CD14-positive monocyte (primary cell): ENCODE results near the gene MAGEF1. TPM values are rescaled to one million over a fixed set of nuclear protein-coding genes. Genes with fewer than 3 reads are reported as not detected.

Experiments
- DNase-seq, 3 donors: peaks; one replicate each; pipeline ENCODE4 v3.0.0-alpha.2; 2011 to 2022
- H2AFZ ChIP-seq: 2 replicates; pipeline ENCODE4 v1.6.0; 2012; ENCODE audit warnings: mild to moderate bottlenecking, low read depth, low read length, inconsistent platforms; ENCODE audit not compliant: insufficient read depth, poor library complexity, severe bottlenecking
- H3K27ac ChIP-seq, 2 donors: 1 replicate in 1 of 2; 2 replicates in 1 of 2; pipeline ENCODE4 v1.5.1; 2012 to 2013; ENCODE audit warnings: low read length in 2 of 2, control low read depth in 1 of 2, inconsistent platforms in 1 of 2, low read depth in 1 of 2, mild to moderate bottlenecking in 1 of 2
- H3K27me3 ChIP-seq, 2 donors: one replicate each; pipeline versions ENCODE4 v1.6.0 to v1.6.1; 2011 to 2013; ENCODE audit warnings: low read length in 2 of 2; ENCODE audit not compliant: control insufficient read depth in 2 of 2, insufficient read depth in 2 of 2
- H3K36me3 ChIP-seq, 2 donors: replicated peaks in 1 of 2; 1 replicate in 1 of 2; 2 replicates in 1 of 2; pipeline versions ENCODE4 v1.5.1 to v1.6.1; 2012 to 2013; ENCODE audit warnings: low read length in 2 of 2, control low read depth in 1 of 2, inconsistent platforms in 1 of 2, mild to moderate bottlenecking in 1 of 2; ENCODE audit not compliant: insufficient read depth in 2 of 2, control insufficient read depth in 1 of 2
- H3K4me1 ChIP-seq, 2 donors: 1 replicate in 1 of 2; 2 replicates in 1 of 2; pipeline versions ENCODE4 v1.5.1 to v1.6.1; 2012 to 2013; ENCODE audit warnings: low read length in 2 of 2, control low read depth in 1 of 2, inconsistent platforms in 1 of 2, mild to moderate bottlenecking in 1 of 2, moderate library complexity in 1 of 2; ENCODE audit not compliant: insufficient read depth in 2 of 2, control insufficient read depth in 1 of 2
- H3K4me2 ChIP-seq: replicated peaks from 2 replicates; pipeline ENCODE3; 2012; ENCODE audit warnings: low read length, moderate library complexity, mild to moderate bottlenecking; ENCODE audit not compliant: poor library complexity, severe bottlenecking; ENCODE audit errors: extremely low read depth
- H3K4me3 ChIP-seq, 3 experiments: fragments of 200-600 bp in 1 of 3; sonication (generic) in 1 of 3; replicated peaks in 1 of 3; 1 replicate in 2 of 3; 2 replicates in 1 of 3; pipeline ENCODE4 v1.5.1; 2011 to 2013; ENCODE audit warnings: low read length in 3 of 3, mild to moderate bottlenecking in 3 of 3, control low read depth in 2 of 3, low read depth in 2 of 3, inconsistent platforms in 1 of 3, moderate library complexity in 1 of 3
- H3K79me2 ChIP-seq: 2 replicates; pipeline ENCODE4 v1.6.0; 2012; ENCODE audit warnings: mild to moderate bottlenecking, control low read depth, inconsistent platforms, low read length, moderate library complexity; ENCODE audit not compliant: insufficient read depth
- H3K9ac ChIP-seq: 2 replicates; pipeline ENCODE4 v1.6.0; 2017; ENCODE audit warnings: low read length, mild to moderate bottlenecking; ENCODE audit not compliant: insufficient read depth, poor library complexity, severe bottlenecking
- H3K9me3 ChIP-seq, 2 donors: replicated peaks in 1 of 2; 1 replicate in 1 of 2; 2 replicates in 1 of 2; pipeline versions ENCODE4 v1.5.1 to v1.6.1; 2012 to 2013; ENCODE audit warnings: low read length in 2 of 2, control low read depth in 1 of 2; ENCODE audit not compliant: control insufficient read depth in 1 of 2, insufficient read depth in 1 of 2
- H4K20me1 ChIP-seq: 2 replicates; pipeline ENCODE4 v1.6.0; 2012; ENCODE audit warnings: mild to moderate bottlenecking, low read length, control low read depth, moderate library complexity; ENCODE audit not compliant: insufficient read depth
- H3K27ac Mint-ChIP-seq, 7 donors: one replicate each; pipeline ENCODE4 v1.8.0; 2020; ENCODE audit warnings: mild to moderate bottlenecking in 7 of 7, mixed read lengths in 7 of 7, moderate library complexity in 6 of 7, inconsistent platforms in 2 of 7
- H3K27me3 Mint-ChIP-seq, 3 donors: one replicate each; pipeline ENCODE4 v1.8.0; 2021 to 2022; ENCODE audit warnings: low read depth in 3 of 3, mild to moderate bottlenecking in 3 of 3, mixed read lengths in 3 of 3, moderate library complexity in 3 of 3, inconsistent platforms in 1 of 3
- H3K36me3 Mint-ChIP-seq, 2 donors: one replicate each; pipeline ENCODE4 v1.8.0; 2020; ENCODE audit warnings: mixed read lengths in 2 of 2, inconsistent platforms in 1 of 2, mild to moderate bottlenecking in 1 of 2
- H3K4me1 Mint-ChIP-seq: one replicate; pipeline ENCODE4 v1.8.0; 2020; ENCODE audit warnings: mild to moderate bottlenecking, mixed read lengths
- H3K4me3 Mint-ChIP-seq, 2 donors: one replicate each; pipeline ENCODE4 v1.8.0; 2020; ENCODE audit warnings: mild to moderate bottlenecking in 2 of 2, mixed read lengths in 2 of 2, moderate library complexity in 1 of 2
- H3K9me3 Mint-ChIP-seq, 7 donors: one replicate each; pipeline ENCODE4 v1.8.0; 2020 to 2022; ENCODE audit warnings: mixed read lengths in 7 of 7, mild to moderate bottlenecking in 6 of 7, moderate library complexity in 6 of 7, inconsistent platforms in 2 of 7
- WGBS: methylation state at CpG from one replicate; pipeline ENCODE4 v1.1.5; 2013; ENCODE audit warnings: missing lambda C conversion rate; ENCODE audit not compliant: insufficient coverage; 5-methylcytosine and 5-hydroxymethylcytosine counted together
- intact Hi-C, 2 donors: fragments of 100-400 bp; cut with micrococcal nuclease; formaldehyde crosslinking; loops; one replicate each; pipeline versions ENCODE4 v1.15.0 to v1.15.1; 2023
- polyA plus RNA-seq, 3 donors: library from polyadenylated mRNA; depleted of rRNA in 1 of 3; unstranded in 2 of 3; stranded (reverse) in 1 of 3; fragments of 300-500 nt in 2 of 3; fragments of >200 nt in 1 of 3; fragmentation: Illumina TruSeq in 2 of 3; gene quantifications; 1 replicate in 2 of 3; 2 replicates in 1 of 3; pipeline ENCODE4 v1.2.3, GENCODE V29; 2012 to 2021
- TF ChIP-seq, protein P1 (sequence below): fragments of 200-600 bp; IDR thresholded peaks from one replicate; pipeline ENCODE4 v1.8.0; 2022; ENCODE audit warnings: antibody characterized with exemption, mild to moderate bottlenecking

Gene MAGEF1
- polyA plus RNA-seq, 3 donors = 1.7 to 14.8 (median 12.2) TPM

DNA sequence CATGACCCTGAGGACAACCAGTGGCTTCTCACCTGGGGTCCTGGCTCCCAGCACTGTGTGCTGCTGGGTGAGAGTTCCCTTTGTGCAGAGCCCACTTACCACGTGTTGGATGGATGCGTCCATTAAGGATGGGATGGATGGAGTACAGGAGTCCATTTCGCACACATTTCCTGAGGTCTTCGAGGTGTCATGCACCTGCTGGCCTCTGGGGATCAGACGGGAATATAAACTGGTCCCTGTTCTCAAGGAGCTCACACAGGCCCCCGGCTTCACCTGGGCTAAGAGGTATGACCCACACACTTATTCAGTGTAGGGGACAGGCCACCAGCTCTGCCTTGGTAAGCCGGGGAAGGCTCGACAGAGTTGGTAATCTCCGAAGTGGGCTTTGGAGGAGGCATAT lies 39.5 kb downstream of the MAGEF1 start:
- H3K9me3 ChIP-seq = no peaks in the 10 kb centered on the region
- no peaks in the 10 kb centered on the region for H3K27me3 ChIP-seq
- H3K9me3 Mint-ChIP-seq = no peaks in the 10 kb centered on the region
- H3K36me3 Mint-ChIP-seq = no peaks in the 10 kb centered on the region
- H3K27me3 Mint-ChIP-seq = peaks cover 4 to 11% (median 7%) of the 10 kb centered on the region in 3 donors
- TF ChIP-seq, protein P1, sequence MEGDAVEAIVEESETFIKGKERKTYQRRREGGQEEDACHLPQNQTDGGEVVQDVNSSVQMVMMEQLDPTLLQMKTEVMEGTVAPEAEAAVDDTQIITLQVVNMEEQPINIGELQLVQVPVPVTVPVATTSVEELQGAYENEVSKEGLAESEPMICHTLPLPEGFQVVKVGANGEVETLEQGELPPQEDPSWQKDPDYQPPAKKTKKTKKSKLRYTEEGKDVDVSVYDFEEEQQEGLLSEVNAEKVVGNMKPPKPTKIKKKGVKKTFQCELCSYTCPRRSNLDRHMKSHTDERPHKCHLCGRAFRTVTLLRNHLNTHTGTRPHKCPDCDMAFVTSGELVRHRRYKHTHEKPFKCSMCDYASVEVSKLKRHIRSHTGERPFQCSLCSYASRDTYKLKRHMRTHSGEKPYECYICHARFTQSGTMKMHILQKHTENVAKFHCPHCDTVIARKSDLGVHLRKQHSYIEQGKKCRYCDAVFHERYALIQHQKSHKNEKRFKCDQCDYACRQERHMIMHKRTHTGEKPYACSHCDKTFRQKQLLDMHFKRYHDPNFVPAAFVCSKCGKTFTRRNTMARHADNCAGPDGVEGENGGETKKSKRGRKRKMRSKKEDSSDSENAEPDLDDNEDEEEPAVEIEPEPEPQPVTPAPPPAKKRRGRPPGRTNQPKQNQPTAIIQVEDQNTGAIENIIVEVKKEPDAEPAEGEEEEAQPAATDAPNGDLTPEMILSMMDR = no peak
- H3K4me2 ChIP-seq = no peak overlapping the region
- intact Hi-C loops = no loop called here
- H3K4me1 Mint-ChIP-seq = peaks cover 28% of the 10 kb centered on the region
- H3K9ac ChIP-seq = no peak overlapping the region
- H3K27ac Mint-ChIP-seq = no peak overlapping the region
- no peak for DNase-seq
- H3K4me3 Mint-ChIP-seq = no peak overlapping the region
- H3K79me2 ChIP-seq = no peaks in the 10 kb centered on the region
- H2AFZ ChIP-seq = no peak overlapping the region
- H3K4me3 ChIP-seq = no peak overlapping the region
- WGBS = 100% methylated on average over 6 of the region's 9 CpGs
- H4K20me1 ChIP-seq = no peaks in the 10 kb centered on the region
- no peak overlapping the region for H3K27ac ChIP-seq
- peaks cover 28 to 29% of the 10 kb centered on the region in 2 donors for H3K4me1 ChIP-seq
- H3K36me3 ChIP-seq = no peaks in the 10 kb centered on the region

DNA sequence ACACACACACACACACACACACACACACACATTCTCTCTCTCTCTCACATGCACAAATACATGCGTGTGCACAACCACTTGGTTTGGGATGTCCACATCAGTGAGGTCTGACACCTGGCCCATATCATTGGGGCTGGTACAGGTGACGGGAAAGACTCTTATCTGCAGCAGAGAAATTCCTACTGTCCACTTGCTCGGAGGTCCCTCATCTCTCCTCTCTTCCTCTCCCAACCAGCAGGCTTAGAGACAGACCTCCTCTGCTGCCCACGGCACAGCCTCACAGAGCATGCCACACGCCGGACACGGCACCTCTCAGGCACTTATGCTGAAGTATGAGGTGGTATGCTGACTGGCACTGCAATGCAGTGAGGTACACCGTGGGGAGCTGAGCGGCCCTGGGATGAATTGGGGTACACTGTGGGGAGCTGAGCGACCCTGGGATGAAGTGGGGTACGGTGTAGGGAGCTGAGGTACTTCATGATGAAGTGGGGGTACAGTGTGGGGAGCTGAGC lies 41.7 kb downstream of the MAGEF1 start:
- Histone ChIP-seq H3K4me1 (peaks cover 15 to 16% of the 10 kb centered on the region in 2 donors), H3K9ac (no peak overlapping the region), H3K9me3 (no peaks in the 10 kb centered on the region), H3K27ac (no peak overlapping the region), H3K4me3 (no peak overlapping the region), H2AFZ (no peak overlapping the region), H3K36me3 (no peaks in the 10 kb centered on the region), H4K20me1 (no peaks in the 10 kb centered on the region), H3K4me2 (no peak overlapping the region), H3K27me3 (no peaks in the 10 kb centered on the region), H3K79me2 (no peaks in the 10 kb centered on the region)
- 84% methylated on average over 8 of the region's 11 CpGs for WGBS
- TF ChIP-seq, protein P1 = no peak
- intact Hi-C loops = no loop called here
- Mint-ChIP-seq H3K36me3 (no peaks in the 10 kb centered on the region), H3K4me3 (no peak overlapping the region), H3K27ac (no peak overlapping the region), H3K27me3 (peaks cover 4 to 11% (median 8%) of the 10 kb centered on the region in 3 donors), H3K9me3 (no peaks in the 10 kb centered on the region), H3K4me1 (peaks cover 17% of the 10 kb centered on the region)
- no peak for DNase-seq
